Measurements from ENCODE around the gene DYNLL1. TPM values are rescaled to one million over a fixed set of nuclear protein-coding genes. Genes with fewer than 3 reads are reported as not detected.

Gene DYNLL1
- total and polyA plus RNA-seq, 2 of the 13 experiments (the other 11 are each of a cell fraction or from before 2014, with no cell fraction given): 271 to 294 TPM

DNA sequence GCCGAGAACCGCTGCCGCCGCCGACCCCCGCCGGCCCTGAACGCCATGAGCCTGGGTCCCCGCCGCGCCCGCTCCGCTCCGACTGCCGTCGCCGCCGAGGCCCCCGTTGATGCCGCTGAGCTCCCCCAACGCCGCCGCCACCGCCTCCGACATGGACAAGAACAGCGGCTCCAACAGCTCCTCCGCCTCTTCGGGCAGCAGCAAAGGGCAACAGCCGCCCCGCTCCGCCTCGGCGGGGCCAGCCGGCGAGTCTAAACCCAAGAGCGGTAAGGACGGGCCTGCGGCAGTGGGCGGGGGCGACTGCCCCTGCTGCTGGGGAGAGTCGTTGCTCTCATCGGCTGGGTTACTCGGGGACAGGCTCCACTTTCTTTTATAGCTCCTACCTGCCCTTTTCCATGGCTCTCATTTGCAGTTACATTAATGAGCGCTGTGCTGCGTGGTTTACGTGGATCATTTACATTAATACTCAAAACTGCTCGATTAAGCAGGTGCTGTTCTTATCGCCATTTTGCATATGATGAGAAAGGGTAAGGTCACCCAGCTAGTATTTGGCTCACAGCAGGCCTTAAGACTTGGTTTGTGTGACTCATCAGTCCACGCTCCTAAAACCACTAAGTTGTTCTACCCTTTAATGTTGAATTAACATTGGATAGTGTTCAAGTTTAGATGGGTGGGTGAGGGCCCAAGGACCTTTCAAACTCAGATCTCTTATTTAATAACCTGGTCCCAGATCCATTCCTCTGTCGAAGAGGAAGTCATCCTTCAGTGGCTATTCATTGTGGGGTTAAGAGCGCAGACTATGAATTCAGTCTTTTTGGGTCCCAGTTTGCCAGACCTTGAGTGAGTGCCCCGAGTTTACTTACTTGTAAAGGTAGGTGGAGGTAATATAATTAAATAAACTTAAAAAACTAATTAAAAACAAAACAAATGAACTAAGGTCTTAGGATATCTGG is 39.1 kb downstream of the DYNLL1 start (continued):
- TF ChIP-seq ZFY (CRISPR knock-in tag; IDR thresholded peaks at IDR 0.05) (peak; percentile 80; the same call in 1 of the 2 replicates), TARDBP (CRISPR knock-in tag; IDR thresholded peaks at IDR 0.05) (no peak), RNF2 (conservative IDR thresholded peaks at IDR 0.05; ENCODE audit: low read depth) (no peak), PHF8 (CRISPR knock-in tag; IDR thresholded peaks at IDR 0.05) (peak; percentile 81), ZC3H4 (CRISPR knock-in tag; IDR thresholded peaks at IDR 0.05; ENCODE audit: borderline replicate concordance) (no peak), KDM5B (CRISPR knock-in tag; IDR thresholded peaks at IDR 0.05; ENCODE audit: borderline replicate concordance) (peak; percentile 84), ZSCAN25 (CRISPR knock-in tag; IDR thresholded peaks at IDR 0.05) (0 out of 2 replicates have a peak, but pooled peaks have one; percentile 16), CEBPG (CRISPR knock-in tag; IDR thresholded peaks at IDR 0.05) (no peak), NPAS2 (CRISPR knock-in tag; IDR thresholded peaks at IDR 0.05; ENCODE audit: borderline replicate concordance) (no peak), ZNF160 (CRISPR knock-in tag; IDR thresholded peaks at IDR 0.05) (no peak), HES4 (CRISPR knock-in tag; IDR thresholded peaks at IDR 0.05; ENCODE audit: borderline replicate concordance) (no peak), ZNF674 (CRISPR knock-in tag; IDR thresholded peaks at IDR 0.05; ENCODE audit: low read depth) (no peak), BRD4 (CRISPR knock-in tag; IDR thresholded peaks at IDR 0.05) (0 out of 2 replicates have a peak, but pooled peaks have one; percentile 18), CCAR2 (optimal IDR thresholded peaks at IDR 0.05; ENCODE audit: low read depth, low read length) (no peak), SIX4 (CRISPR knock-in tag; IDR thresholded peaks at IDR 0.05) (no peak)
- TF ChIP-seq, protein P1, sequence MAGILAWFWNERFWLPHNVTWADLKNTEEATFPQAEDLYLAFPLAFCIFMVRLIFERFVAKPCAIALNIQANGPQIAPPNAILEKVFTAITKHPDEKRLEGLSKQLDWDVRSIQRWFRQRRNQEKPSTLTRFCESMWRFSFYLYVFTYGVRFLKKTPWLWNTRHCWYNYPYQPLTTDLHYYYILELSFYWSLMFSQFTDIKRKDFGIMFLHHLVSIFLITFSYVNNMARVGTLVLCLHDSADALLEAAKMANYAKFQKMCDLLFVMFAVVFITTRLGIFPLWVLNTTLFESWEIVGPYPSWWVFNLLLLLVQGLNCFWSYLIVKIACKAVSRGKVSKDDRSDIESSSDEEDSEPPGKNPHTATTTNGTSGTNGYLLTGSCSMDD (CRISPR knock-in tag; IDR thresholded peaks at IDR 0.05): no peak
- TF ChIP-seq, protein P2, sequence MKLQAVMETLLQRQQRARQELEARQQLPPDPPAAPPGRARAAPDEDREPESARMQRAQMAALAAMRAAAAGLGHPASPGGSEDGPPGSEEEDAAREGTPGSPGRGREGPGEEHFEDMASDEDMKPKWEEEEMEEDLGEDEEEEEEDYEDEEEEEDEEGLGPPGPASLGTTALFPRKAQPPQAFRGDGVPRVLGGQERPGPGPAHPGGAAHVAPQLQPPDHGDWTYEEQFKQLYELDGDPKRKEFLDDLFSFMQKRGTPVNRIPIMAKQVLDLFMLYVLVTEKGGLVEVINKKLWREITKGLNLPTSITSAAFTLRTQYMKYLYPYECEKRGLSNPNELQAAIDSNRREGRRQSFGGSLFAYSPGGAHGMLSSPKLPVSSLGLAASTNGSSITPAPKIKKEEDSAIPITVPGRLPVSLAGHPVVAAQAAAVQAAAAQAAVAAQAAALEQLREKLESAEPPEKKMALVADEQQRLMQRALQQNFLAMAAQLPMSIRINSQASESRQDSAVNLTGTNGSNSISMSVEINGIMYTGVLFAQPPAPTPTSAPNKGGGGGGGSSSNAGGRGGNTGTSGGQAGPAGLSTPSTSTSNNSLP (IDR thresholded peaks at IDR 0.05; ENCODE audit: low read depth, low read length): no peak
- TF ChIP-seq, protein P3, sequence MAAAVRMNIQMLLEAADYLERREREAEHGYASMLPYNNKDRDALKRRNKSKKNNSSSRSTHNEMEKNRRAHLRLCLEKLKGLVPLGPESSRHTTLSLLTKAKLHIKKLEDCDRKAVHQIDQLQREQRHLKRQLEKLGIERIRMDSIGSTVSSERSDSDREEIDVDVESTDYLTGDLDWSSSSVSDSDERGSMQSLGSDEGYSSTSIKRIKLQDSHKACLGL (CRISPR knock-in tag; IDR thresholded peaks at IDR 0.05): peak; percentile 50; the same call in 1 of the 2 replicates
- TF ChIP-seq, protein P4, sequence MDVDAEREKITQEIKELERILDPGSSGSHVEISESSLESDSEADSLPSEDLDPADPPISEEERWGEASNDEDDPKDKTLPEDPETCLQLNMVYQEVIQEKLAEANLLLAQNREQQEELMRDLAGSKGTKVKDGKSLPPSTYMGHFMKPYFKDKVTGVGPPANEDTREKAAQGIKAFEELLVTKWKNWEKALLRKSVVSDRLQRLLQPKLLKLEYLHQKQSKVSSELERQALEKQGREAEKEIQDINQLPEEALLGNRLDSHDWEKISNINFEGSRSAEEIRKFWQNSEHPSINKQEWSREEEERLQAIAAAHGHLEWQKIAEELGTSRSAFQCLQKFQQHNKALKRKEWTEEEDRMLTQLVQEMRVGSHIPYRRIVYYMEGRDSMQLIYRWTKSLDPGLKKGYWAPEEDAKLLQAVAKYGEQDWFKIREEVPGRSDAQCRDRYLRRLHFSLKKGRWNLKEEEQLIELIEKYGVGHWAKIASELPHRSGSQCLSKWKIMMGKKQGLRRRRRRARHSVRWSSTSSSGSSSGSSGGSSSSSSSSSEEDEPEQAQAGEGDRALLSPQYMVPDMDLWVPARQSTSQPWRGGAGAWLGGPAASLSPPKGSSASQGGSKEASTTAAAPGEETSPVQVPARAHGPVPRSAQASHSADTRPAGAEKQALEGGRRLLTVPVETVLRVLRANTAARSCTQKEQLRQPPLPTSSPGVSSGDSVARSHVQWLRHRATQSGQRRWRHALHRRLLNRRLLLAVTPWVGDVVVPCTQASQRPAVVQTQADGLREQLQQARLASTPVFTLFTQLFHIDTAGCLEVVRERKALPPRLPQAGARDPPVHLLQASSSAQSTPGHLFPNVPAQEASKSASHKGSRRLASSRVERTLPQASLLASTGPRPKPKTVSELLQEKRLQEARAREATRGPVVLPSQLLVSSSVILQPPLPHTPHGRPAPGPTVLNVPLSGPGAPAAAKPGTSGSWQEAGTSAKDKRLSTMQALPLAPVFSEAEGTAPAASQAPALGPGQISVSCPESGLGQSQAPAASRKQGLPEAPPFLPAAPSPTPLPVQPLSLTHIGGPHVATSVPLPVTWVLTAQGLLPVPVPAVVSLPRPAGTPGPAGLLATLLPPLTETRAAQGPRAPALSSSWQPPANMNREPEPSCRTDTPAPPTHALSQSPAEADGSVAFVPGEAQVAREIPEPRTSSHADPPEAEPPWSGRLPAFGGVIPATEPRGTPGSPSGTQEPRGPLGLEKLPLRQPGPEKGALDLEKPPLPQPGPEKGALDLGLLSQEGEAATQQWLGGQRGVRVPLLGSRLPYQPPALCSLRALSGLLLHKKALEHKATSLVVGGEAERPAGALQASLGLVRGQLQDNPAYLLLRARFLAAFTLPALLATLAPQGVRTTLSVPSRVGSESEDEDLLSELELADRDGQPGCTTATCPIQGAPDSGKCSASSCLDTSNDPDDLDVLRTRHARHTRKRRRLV (CRISPR knock-in tag; IDR thresholded peaks at IDR 0.05): no peak
